K562 (cell line): Measurements from ENCODE around the gene PRTN3. TPM values are rescaled to one million over a fixed set of nuclear protein-coding genes. Genes with fewer than 3 reads are reported as not detected.

Experiments
- FOXA3 ChIP-seq, 2 experiments: fragments of 450-650 bp in 1 of 2; sonication (generic) in 1 of 2; formaldehyde crosslinking; IDR thresholded peaks in 1 of 2; conservative IDR thresholded peaks in 1 of 2; 2 replicates each; pipeline versions ENCODE4 v1.4.0 to v1.8.0; 2020 to 2022; ENCODE audit warnings: mild to moderate bottlenecking in 2 of 2, missing genetic modification reagents in 1 of 2
- FOXK2 ChIP-seq, 2 experiments: fragments of 450-650 bp; IDR thresholded peaks in 1 of 2; conservative IDR thresholded peaks in 1 of 2; 2 replicates each; pipeline ENCODE4 v1.6.1; 2016; ENCODE audit warnings: low read depth in 2 of 2, mild to moderate bottlenecking in 1 of 2
- KDM5B ChIP-seq: fragments of 200-600 bp; sonication (generic); IDR thresholded peaks from 2 replicates; pipeline ENCODE4 v1.6.1; 2012; ENCODE audit warnings: low read depth, mild to moderate bottlenecking, moderate library complexity, low read length, control low read depth, inconsistent platforms; ENCODE audit not compliant: insufficient replicate concordance
- NCOR1 ChIP-seq: fragments of 450-650 bp; IDR thresholded peaks from 2 replicates; pipeline ENCODE4 v1.6.1; 2016; ENCODE audit warnings: mild to moderate bottlenecking, moderate library complexity
- PKNOX1 ChIP-seq: fragments of 450-650 bp; IDR thresholded peaks from 2 replicates; pipeline ENCODE4 v1.6.1; 2016
- SMAD4 ChIP-seq: fragments of 250-450 bp; sonication (Bioruptor Pico); conservative IDR thresholded peaks from 2 replicates; pipeline ENCODE4 v1.8.0; 2021; ENCODE audit warnings: inconsistent platforms, mild to moderate bottlenecking, moderate library complexity
- ZFPM2 ChIP-seq: fragments of 250-450 bp; sonication (Bioruptor Pico); IDR thresholded peaks from 2 replicates; pipeline ENCODE4 v1.5.1; 2022; ENCODE audit warnings: mild to moderate bottlenecking
- ZNF3 ChIP-seq: fragments of 250-450 bp; sonication (Bioruptor Pico); IDR thresholded peaks from 2 replicates; pipeline ENCODE4 v1.5.0; 2021; ENCODE audit warnings: mild to moderate bottlenecking, moderate library complexity
- ZNF830 ChIP-seq: fragments of 250-450 bp; sonication (Bioruptor Pico); IDR thresholded peaks from 2 replicates; pipeline ENCODE4 v1.5.0; 2021; ENCODE audit warnings: mild to moderate bottlenecking
- polyA plus RNA-seq, 8 experiments: library from polyadenylated mRNA; depleted of rRNA in 4 of 8; stranded (reverse) in 5 of 8; unstranded in 3 of 8; fragments of >200 nt; fragmentation: Nextera tagmentation in 2 of 8; fragmentation: Illumina TruSeq in 1 of 8; extraction: Ambion mirVana in 2 of 8; extraction: Trizol in 1 of 8; gene quantifications; 2 replicates each; pipeline versions ENCODE4 v1.2.1 to v1.2.3, GENCODE V29; 2011 to 2014; ENCODE audit warnings: inconsistent platforms in 1 of 8, missing spikeins in 1 of 8
- total RNA-seq, 7 experiments: library from RNA; depleted of rRNA in 6 of 7; stranded (reverse); fragments of >200 nt in 6 of 7; fragmentation: Illumina TruSeq in 2 of 7; extraction: Trizol in 2 of 7; gene quantifications; 2 replicates each; pipeline versions ENCODE4 v1.2.1 to v1.2.3, GENCODE V29; 2011 to 2021; ENCODE audit warnings: low replicate concordance in 1 of 7
- TF ChIP-seq, protein P1 (sequence below), 2 experiments: fragments of 450-650 bp in 1 of 2; sonication (generic) in 1 of 2; formaldehyde crosslinking in 1 of 2; IDR thresholded peaks; 2 replicates each; pipeline versions ENCODE4 v1.7.1 to v1.9.0; 2016 to 2022; ENCODE audit warnings: inconsistent platforms in 1 of 2, mild to moderate bottlenecking in 1 of 2, missing genetic modification reagents in 1 of 2
- TF ChIP-seq, protein P2 (sequence below): fragments of 250-450 bp; sonication (Bioruptor Pico); IDR thresholded peaks from 2 replicates; pipeline ENCODE4 v1.8.0; 2022; ENCODE audit warnings: moderate library complexity, mild to moderate bottlenecking, inconsistent platforms

The PRTN3 gene
- total and polyA plus RNA-seq, 9 of the 15 experiments (the other 6 are each of a cell fraction or from before 2014, with no cell fraction given): 0.14 to 0.86 (median 0.43) TPM; not detected in 3

DNA sequence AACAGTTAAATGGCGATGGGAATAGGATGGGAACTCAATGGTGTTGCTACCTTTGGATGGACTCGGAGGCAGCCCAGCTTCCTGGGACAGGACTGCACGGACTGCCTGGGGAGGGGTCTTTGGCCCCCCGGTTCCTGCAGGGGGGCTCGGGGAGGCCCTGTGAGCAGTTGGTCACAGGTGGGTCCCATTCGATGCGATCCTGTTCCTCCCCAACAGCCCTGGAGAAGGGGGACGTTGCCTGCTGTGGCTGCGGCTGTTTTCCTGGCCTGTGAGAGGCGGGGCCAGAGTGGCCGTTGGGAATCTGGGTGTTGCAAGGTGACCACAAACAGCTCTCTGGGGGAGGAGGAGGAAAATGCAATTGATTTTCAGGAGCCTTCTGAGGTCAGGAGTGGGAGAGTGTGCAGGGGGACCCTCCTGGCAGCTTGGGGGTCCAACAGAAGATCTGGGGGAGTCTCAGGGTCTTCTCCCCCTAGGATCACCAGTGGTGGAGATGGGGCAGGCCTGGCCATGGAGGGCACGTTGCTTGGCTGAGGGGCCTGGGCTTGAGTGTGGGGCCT lies 17.2 kb upstream of the PRTN3 start (continued):
- peak; percentile 46 for TF ChIP-seq KDM5B
- TF ChIP-seq NCOR1: peak; percentile 47; the same call in 1 of the 2 replicates
- TF ChIP-seq, protein P1, sequence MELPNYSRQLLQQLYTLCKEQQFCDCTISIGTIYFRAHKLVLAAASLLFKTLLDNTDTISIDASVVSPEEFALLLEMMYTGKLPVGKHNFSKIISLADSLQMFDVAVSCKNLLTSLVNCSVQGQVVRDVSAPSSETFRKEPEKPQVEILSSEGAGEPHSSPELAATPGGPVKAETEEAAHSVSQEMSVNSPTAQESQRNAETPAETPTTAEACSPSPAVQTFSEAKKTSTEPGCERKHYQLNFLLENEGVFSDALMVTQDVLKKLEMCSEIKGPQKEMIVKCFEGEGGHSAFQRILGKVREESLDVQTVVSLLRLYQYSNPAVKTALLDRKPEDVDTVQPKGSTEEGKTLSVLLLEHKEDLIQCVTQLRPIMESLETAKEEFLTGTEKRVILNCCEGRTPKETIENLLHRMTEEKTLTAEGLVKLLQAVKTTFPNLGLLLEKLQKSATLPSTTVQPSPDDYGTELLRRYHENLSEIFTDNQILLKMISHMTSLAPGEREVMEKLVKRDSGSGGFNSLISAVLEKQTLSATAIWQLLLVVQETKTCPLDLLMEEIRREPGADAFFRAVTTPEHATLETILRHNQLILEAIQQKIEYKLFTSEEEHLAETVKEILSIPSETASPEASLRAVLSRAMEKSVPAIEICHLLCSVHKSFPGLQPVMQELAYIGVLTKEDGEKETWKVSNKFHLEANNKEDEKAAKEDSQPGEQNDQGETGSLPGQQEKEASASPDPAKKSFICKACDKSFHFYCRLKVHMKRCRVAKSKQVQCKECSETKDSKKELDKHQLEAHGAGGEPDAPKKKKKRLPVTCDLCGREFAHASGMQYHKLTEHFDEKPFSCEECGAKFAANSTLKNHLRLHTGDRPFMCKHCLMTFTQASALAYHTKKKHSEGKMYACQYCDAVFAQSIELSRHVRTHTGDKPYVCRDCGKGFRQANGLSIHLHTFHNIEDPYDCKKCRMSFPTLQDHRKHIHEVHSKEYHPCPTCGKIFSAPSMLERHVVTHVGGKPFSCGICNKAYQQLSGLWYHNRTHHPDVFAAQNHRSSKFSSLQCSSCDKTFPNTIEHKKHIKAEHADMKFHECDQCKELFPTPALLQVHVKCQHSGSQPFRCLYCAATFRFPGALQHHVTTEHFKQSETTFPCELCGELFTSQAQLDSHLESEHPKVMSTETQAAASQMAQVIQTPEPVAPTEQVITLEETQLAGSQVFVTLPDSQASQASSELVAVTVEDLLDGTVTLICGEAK (IDR thresholded peaks at IDR 0.05): no peak
- TF ChIP-seq, protein P1 (CRISPR knock-in tag; IDR thresholded peaks at IDR 0.05): no peak
- no peak for TF ChIP-seq ZNF830 (CRISPR knock-in tag)
- TF ChIP-seq FOXA3 (CRISPR knock-in tag; conservative IDR thresholded peaks at IDR 0.05 in 1 of 2, IDR thresholded peaks at IDR 0.05 in 1 of 2): no peak
- TF ChIP-seq FOXK2 (conservative IDR thresholded peaks at IDR 0.05 in 1 of 2, IDR thresholded peaks at IDR 0.05 in 1 of 2; ENCODE audit: low read depth in 2 of 2): peak; percentile 32 to 39; a peak in 1 of 4 replicates
- TF ChIP-seq, protein P2, sequence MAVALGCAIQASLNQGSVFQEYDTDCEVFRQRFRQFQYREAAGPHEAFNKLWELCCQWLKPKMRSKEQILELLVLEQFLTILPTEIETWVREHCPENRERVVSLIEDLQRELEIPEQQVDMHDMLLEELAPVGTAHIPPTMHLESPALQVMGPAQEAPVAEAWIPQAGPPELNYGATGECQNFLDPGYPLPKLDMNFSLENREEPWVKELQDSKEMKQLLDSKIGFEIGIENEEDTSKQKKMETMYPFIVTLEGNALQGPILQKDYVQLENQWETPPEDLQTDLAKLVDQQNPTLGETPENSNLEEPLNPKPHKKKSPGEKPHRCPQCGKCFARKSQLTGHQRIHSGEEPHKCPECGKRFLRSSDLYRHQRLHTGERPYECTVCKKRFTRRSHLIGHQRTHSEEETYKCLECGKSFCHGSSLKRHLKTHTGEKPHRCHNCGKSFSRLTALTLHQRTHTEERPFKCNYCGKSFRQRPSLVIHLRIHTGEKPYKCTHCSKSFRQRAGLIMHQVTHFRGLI: peak; percentile 38; the same call in 1 of the 2 replicates
- TF ChIP-seq PKNOX1: 0 out of 2 replicates have a peak, but pooled peaks have one; percentile 6
- no peak for TF ChIP-seq ZFPM2 (CRISPR knock-in tag)
- no peak for TF ChIP-seq ZNF3 (CRISPR knock-in tag)
- peak; percentile 69 for TF ChIP-seq SMAD4 (CRISPR knock-in tag)
